DOHH2 (cell line): ENCODE data around the gene SLC25A31.

ENCODE experiments used
- H3F3A ChIP-seq: fragments of 200-600 bp; sonication (generic), shearing (Covaris generic); 2 replicates; pipeline ENCODE4 v1.6.0; 2016; ENCODE audit warnings: antibody characterized with exemption, mild to moderate bottlenecking; ENCODE audit not compliant: control insufficient read depth, insufficient read depth
- H3K27ac ChIP-seq: fragments of 200-600 bp; sonication (generic); 2 replicates; pipeline ENCODE4 v1.5.1; 2014; ENCODE audit warnings: low read depth, mild to moderate bottlenecking, low read length, moderate library complexity
- H3K27me3 ChIP-seq: fragments of 200-600 bp; sonication (generic); 2 replicates; pipeline ENCODE4 v1.6.1; 2014; ENCODE audit warnings: mild to moderate bottlenecking, low read length, mixed read lengths; ENCODE audit not compliant: control insufficient read depth
- H3K36me3 ChIP-seq: fragments of 200-600 bp; sonication (generic); 2 replicates; pipeline ENCODE4 v1.6.1; 2014; ENCODE audit warnings: mild to moderate bottlenecking, low read length, moderate library complexity, mixed read lengths; ENCODE audit not compliant: control insufficient read depth
- H3K4me1 ChIP-seq: fragments of 200-600 bp; sonication (generic); 2 replicates; pipeline ENCODE4 v1.6.1; 2014; ENCODE audit warnings: mild to moderate bottlenecking, low read length, mixed read lengths; ENCODE audit not compliant: control insufficient read depth
- H3K4me2 ChIP-seq: fragments of 200-600 bp; sonication (generic); 2 replicates; pipeline ENCODE4 v1.6.0; 2014; ENCODE audit warnings: mild to moderate bottlenecking, low read length, moderate library complexity
- H3K4me3 ChIP-seq: fragments of 200-600 bp; sonication (generic); 2 replicates; pipeline ENCODE4 v1.5.1; 2014; ENCODE audit warnings: mild to moderate bottlenecking, low read length, mixed read lengths
- H3K79me2 ChIP-seq: fragments of 200-600 bp; sonication (generic); 2 replicates; pipeline ENCODE4 v1.6.1; 2014; ENCODE audit warnings: mild to moderate bottlenecking, low read length, mixed read lengths; ENCODE audit not compliant: control insufficient read depth
- H3K9me2 ChIP-seq: fragments of 200-600 bp; sonication (generic); replicated peaks from 2 replicates; pipeline ENCODE4 v1.6.1; 2014; ENCODE audit warnings: mild to moderate bottlenecking, low read length, mixed read lengths; ENCODE audit not compliant: control insufficient read depth
- H3K9me3 ChIP-seq: fragments of 200-600 bp; sonication (generic); 2 replicates; pipeline ENCODE4 v1.6.1; 2014; ENCODE audit warnings: antibody characterized with exemption, low read length, mixed read lengths; ENCODE audit not compliant: control insufficient read depth, insufficient read depth
- H4K20me1 ChIP-seq: fragments of 200-600 bp; sonication (generic); 2 replicates; pipeline ENCODE4 v1.6.0; 2014; ENCODE audit warnings: low read depth, mild to moderate bottlenecking, antibody characterized with exemption, low read length, moderate library complexity; ENCODE audit not compliant: control insufficient read depth, insufficient read depth
- EZH2phosphoT487 ChIP-seq: fragments of 200-600 bp; sonication (generic); IDR thresholded peaks from 2 replicates; pipeline ENCODE4 v1.6.1; 2017; ENCODE audit warnings: borderline replicate concordance, mild to moderate bottlenecking, antibody characterized with exemption, low read length, moderate library complexity, mixed read lengths
- TF ChIP-seq, protein P1 (sequence below): fragments of 200-600 bp; sonication (generic); IDR thresholded peaks from one replicate; pipeline ENCODE4 v1.5.1; 2014; ENCODE audit warnings: antibody characterized with exemption, mild to moderate bottlenecking, low read depth, low read length; ENCODE audit not compliant: poor library complexity, severe bottlenecking

SLC25A31 gene

GRCh38 chr4:127775843-127776242 is 45.6 kb downstream of the SLC25A31 start:
- Histone ChIP-seq H3K4me3 (no peak overlapping the region), H3K79me2 (no peaks in the 10 kb centered on the region), H3K27me3 (peaks cover 19% of the 10 kb centered on the region), H3K4me2 (no peak overlapping the region), H3K9me3 (no peaks in the 10 kb centered on the region), H4K20me1 (no peaks in the 10 kb centered on the region), H3K9me2 (no peaks in the 10 kb centered on the region), H3F3A (no peaks in the 10 kb centered on the region), H3K27ac (no peak overlapping the region), H3K4me1 (no peaks in the 10 kb centered on the region), H3K36me3 (no peaks in the 10 kb centered on the region)
- TF ChIP-seq, protein P1, sequence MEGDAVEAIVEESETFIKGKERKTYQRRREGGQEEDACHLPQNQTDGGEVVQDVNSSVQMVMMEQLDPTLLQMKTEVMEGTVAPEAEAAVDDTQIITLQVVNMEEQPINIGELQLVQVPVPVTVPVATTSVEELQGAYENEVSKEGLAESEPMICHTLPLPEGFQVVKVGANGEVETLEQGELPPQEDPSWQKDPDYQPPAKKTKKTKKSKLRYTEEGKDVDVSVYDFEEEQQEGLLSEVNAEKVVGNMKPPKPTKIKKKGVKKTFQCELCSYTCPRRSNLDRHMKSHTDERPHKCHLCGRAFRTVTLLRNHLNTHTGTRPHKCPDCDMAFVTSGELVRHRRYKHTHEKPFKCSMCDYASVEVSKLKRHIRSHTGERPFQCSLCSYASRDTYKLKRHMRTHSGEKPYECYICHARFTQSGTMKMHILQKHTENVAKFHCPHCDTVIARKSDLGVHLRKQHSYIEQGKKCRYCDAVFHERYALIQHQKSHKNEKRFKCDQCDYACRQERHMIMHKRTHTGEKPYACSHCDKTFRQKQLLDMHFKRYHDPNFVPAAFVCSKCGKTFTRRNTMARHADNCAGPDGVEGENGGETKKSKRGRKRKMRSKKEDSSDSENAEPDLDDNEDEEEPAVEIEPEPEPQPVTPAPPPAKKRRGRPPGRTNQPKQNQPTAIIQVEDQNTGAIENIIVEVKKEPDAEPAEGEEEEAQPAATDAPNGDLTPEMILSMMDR = no peak
- no peak for TF ChIP-seq EZH2phosphoT487

GRCh38 chr4:127776620-127777019 is 46.4 kb downstream of the SLC25A31 start:
- H3K4me1 ChIP-seq = peaks cover 2% of the 10 kb centered on the region
- no peaks in the 10 kb centered on the region for H3K79me2 ChIP-seq
- H3K27ac ChIP-seq = no peak overlapping the region
- H3K9me2 ChIP-seq = no peaks in the 10 kb centered on the region
- H3K27me3 ChIP-seq = peaks cover 27% of the 10 kb centered on the region
- H3K4me3 ChIP-seq = no peak overlapping the region
- H4K20me1 ChIP-seq = no peaks in the 10 kb centered on the region
- no peak for TF ChIP-seq EZH2phosphoT487
- H3K36me3 ChIP-seq = no peaks in the 10 kb centered on the region
- no peak overlapping the region for H3K4me2 ChIP-seq
- no peaks in the 10 kb centered on the region for H3F3A ChIP-seq
- no peaks in the 10 kb centered on the region for H3K9me3 ChIP-seq

GRCh38 chr4:127777487-127777886 is 47.3 kb downstream of the SLC25A31 start:
- H3K4me2 ChIP-seq = no peak overlapping the region

GRCh38 chr4:127778102-127778501 is 47.9 kb downstream of the SLC25A31 start:
- Histone ChIP-seq H3K4me1 (peaks cover 16% of the 10 kb centered on the region), H3K79me2 (no peaks in the 10 kb centered on the region), H3K27me3 (peaks cover 41% of the 10 kb centered on the region), H3F3A (no peaks in the 10 kb centered on the region), H3K27ac (no peak overlapping the region), H4K20me1 (no peaks in the 10 kb centered on the region), H3K4me2 (no peak overlapping the region), H3K9me2 (no peaks in the 10 kb centered on the region), H3K9me3 (no peaks in the 10 kb centered on the region), H3K4me3 (no peak overlapping the region), H3K36me3 (no peaks in the 10 kb centered on the region)
- no peak for TF ChIP-seq EZH2phosphoT487
- TF ChIP-seq, protein P1 = no peak

More at GRCh38 chr4:127777487-127777886, 47.3 kb downstream of the SLC25A31 start:
- no peak for TF ChIP-seq EZH2phosphoT487
- TF ChIP-seq, protein P1 = no peak
- Histone ChIP-seq H3K4me3 (no peak overlapping the region), H3K36me3 (no peaks in the 10 kb centered on the region), H3K9me3 (no peaks in the 10 kb centered on the region), H4K20me1 (no peaks in the 10 kb centered on the region), H3K9me2 (no peaks in the 10 kb centered on the region), H3K27me3 (peaks cover 35% of the 10 kb centered on the region), H3K4me1 (peaks cover 10% of the 10 kb centered on the region), H3K27ac (no peak overlapping the region), H3F3A (no peaks in the 10 kb centered on the region), H3K79me2 (no peaks in the 10 kb centered on the region)
